AML-193 (cell line): ENCODE measurements around the gene UGCG.
"Not testable (repeated sequence)": the region's sequence is repeated elsewhere in the genome, so short reads cannot be mapped to it uniquely, and the experiment has no call there.

Source experiments
- DNase-seq, 2 experiments: peaks; one replicate each; lab custom pipeline; 2025; lab: John Stamatoyannopoulos, UW

The UGCG gene

DNA sequence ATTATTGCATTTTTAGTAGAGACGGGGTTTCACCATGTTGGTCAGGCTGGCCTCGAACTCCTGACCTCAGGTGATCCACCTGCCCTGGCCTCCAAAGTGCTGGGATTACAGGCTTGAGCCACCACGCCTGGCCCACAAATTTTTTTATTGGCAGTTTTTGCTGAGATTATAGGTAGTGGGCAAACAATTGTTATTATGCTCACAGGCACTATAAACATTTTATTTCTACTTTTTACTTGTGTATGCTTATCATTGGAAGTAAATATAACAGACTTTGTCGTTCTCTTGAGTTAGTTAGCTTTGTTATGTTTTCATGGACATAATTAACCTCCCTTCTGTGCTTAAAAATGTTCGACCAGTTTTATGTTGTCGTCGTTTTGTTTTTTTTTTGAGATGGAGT lies 23.9 kb downstream of the UGCG start:
- no peak for DNase-seq

- no peak for DNase-seq
Observed at GRCh38 chr9:111922324-111923013, 25.9 kb downstream of the UGCG start.

DNA sequence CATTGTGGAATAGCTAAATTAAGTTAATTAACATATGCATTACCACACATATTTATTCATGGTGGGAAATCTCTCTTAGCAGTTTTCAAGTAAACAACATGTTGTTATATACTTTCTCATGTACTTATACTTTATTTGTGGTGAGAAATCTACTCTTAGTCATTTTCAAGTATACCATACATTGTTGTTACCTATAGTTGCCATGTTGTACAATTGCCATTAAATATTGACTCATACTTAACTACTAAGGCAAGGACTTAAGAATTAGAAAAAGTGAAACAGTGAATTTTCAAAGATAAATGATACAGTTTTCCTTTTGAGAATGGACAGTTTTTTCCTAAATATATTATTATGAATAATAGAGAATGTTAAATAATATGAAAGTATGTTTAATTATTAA lies 27.7 kb downstream of the UGCG start:
- no peak for DNase-seq

DNA sequence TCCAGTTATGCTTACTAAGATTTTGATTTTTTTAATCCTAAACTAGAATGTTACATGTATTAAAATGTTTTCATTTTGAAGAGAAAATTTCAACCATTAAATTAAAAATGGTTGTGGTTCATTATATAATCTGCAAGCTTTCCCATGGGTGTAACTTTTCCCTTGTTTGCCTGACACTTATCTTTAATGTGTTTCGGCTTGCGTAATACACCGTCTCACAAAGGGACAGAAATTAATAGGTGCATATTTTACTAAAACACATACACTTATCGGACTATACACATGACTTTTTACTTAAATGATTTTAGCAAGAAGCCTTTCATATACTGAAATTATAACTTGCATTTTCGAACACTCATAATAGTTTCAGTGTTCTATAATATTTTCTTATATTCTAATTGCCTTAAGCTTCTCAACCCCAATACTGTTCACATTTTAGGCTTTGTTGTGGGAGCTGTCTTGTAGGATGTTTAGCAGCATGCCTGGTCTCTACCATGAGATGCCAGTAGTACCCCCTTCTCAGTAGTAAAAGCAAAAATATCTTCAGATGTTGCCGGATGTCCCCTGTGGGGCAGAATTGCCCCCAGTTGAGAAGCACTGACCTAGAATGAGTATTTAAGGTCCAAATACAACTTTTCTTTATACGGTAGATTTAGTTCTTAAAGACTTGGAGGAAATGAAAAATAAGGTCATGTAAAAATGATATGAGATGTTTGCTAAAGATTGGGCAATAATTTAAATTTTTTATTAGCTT lies 28.6 kb downstream of the UGCG start:
- DNase-seq: no peak

- no peak for DNase-seq
Observed at GRCh38 chr9:111925784-111926183, 29.2 kb downstream of the UGCG start.

- DNase-seq: peak; percentile 59
Observed at GRCh38 chr9:111926421-111926875, 29.8 kb downstream of the UGCG start.

- DNase-seq: no peak
Observed at GRCh38 chr9:111928359-111928720, 31.7 kb downstream of the UGCG start.

DNA sequence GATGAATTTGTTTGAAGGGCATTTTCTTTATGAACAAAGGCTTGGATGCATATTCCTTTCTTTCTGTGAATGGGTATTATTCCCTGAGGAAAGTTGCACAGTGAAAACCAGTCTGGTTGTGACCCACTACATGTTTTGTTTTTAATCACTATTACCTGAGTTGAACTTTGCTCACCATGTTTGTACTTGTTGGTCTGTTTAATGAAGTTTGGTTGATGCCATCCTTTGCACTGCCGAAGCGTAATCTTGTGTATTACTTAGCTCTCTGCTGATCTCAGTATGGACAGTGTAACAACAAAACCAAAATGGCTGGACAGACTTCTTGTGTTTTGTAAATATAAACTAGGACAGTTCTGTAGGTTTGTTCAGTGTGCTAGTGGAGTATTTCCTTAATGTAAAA lies 38.1 kb downstream of the UGCG start:
- no peak for DNase-seq

- no peak for DNase-seq
Observed at GRCh38 chr9:111936391-111936790, 39.8 kb downstream of the UGCG start.

GRCh38 chr9:111937301-111937700 lies 40.7 kb downstream of the UGCG start:
- no peak for DNase-seq

DNA sequence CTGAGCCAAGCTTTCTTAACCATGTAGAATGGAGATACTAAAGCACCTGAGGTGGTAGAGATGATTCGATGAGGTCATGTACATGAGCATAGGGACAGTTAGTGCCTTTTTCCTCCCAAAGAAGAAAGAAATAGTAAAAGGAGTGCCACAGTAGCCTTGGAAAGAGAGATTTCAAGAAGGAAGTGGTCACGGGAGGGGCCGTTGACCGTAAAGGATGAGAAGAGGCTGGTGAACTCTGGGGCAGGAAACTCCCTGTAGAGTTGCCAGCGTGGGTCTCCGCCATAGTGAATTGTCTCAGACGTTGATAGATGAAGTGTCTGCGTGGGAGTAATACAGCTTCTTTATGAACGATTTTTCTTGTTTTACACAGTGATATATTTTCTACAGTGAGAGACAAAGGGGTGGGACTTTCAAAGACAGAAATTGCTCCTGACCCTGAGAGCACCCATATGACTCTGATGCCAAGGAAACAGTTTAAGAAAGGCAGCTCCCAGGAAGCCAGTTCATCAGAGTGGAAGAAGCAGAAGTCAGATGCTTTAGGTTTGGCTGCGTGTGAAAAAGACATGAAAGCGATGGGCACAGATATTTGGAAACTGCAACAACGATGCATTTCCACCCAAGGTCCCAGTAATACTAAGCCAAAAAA lies 41.3 kb downstream of the UGCG start:
- DNase-seq: peak in 1 of 2 experiments; percentile 3

- no peak for DNase-seq
Observed at GRCh38 chr9:111938427-111938800, 41.8 kb downstream of the UGCG start.

DNA sequence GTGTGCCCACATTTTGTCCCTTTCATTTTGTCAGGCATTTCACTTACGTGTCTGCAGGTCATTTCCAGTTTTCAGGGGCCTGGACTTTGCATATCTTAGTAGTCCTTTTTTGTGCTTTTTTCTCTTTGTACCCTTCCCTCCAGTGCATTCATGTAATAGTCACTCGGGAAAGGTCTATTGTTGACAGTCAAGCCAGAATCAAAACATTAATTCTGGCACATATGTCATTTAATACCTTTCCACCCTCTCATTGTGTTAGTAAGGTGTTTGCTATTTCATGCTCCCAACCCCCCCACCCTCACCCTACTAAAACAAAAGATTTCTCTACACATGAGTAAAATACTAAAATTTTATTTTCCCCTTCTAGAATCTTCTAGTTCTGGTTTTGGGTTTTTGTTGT lies 42.7 kb downstream of the UGCG start:
- DNase-seq: no peak

GRCh38 chr9:111940697-111941096 lies 44.1 kb downstream of the UGCG start:
- DNase-seq: no peak

GRCh38 chr9:111943200-111943599 lies 46.6 kb downstream of the UGCG start:
- no peak for DNase-seq

DNA sequence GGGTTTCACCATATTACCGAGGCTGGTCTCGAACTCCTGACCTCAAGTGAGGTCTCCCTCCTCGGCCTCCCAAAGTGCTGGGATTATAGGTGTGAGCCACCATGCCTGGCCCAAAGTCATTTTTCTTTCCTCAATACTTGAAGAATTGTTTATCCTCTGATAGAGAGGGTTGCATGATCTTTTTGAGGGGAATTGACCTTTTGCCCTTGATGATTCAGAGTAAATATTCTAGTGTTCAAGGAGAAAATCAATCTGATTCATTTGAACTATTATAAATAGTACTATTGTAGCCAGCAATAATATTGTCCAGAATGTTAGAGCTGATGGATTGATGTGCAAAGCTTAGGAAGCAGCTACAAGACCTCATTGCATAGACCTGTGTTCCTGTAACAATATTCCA lies 47.1 kb downstream of the UGCG start:
- no peak for DNase-seq

GRCh38 chr9:111944241-111944866 lies 47.7 kb downstream of the UGCG start:
- no peak for DNase-seq

DNA sequence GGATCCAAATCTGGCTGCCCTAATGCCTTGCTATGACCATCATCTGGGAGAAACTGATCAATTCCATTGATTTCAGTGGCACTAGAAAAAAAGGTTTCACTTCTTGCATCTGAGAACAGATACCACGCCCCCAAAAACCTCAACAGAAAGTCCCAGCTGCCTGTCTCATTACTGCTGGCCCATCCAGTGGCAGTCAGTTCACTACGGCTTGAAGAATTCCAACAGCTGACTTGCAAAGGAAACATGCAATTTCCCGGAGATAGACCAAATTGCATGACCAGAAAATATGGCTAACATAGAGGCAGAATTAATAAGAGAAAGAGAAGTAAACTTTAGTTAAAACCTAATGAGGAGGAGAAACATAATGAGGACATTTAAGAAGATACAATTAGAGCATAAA lies 48.6 kb downstream of the UGCG start:
- DNase-seq: no peak

DNA sequence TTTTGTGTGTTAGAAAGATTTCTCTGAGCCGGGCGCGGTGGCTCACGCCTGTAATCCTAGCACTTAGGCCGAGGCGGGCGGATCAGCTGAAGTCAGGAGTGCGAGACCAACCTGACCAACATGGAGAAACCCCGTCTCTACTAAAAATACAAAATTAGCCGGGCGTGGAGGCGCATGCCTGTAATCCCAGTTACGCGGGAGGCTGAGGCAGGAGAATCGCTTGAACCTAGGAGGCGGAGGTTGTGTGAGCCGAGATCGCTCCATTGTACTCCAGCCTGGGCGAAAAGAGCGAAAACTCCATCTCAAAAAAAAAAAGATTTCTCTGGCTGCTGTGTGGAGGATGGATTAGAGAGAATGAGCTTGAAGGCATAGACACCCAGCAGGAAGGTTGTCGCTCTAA lies 51.5 kb downstream of the UGCG start:
- DNase-seq: not testable (repeated sequence)

- DNase-seq: no peak
Observed at GRCh38 chr9:111948951-111949350, 52.3 kb downstream of the UGCG start.

- no peak for DNase-seq
Observed at GRCh38 chr9:111949919-111950318, 53.3 kb downstream of the UGCG start.

DNA sequence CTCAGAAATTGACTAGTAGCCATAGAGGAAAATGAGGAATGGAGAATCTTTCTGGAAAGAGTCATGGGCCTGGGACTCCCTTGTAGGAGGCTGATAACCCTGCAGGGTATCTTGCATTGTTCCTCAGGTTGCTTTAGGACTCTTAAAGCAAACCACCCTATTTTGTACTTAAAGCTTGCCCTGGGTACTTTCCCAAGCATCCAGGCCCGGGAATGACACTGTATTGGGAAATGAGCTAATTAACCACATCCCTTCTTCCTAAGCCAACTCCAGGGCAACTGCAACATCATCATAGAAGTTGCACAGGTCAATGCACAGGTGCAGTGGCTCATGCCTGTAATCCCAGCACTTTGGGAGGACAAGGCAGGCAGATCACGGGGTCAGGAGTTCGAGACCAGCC lies 55.9 kb downstream of the UGCG start:
- DNase-seq: no peak

DNA sequence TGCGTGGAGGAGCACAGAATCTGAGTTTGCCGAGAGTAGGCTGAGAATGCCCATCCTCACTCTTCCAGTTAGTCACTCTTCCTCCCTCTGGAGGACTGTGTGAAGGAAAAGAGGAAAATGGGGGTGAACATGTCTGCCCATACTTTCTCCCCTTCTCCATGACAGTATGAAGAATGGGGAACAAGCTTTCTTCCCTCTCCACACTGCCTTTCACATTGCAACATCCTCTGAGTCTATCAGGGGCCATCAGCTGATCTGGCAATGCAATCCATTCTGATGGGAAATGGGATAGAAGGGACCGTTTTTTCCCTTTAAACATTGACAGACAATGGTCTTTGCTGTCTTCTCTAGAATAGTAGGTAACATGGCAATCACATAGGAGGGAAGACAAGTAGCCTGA lies 56.8 kb downstream of the UGCG start:
- peak in 1 of 2 experiments; percentile 1 for DNase-seq
